HCT116 (cell line): Measurements from ENCODE around the gene PPP1R1A. TPM values are rescaled to one million over a fixed set of nuclear protein-coding genes. Genes with fewer than 3 reads are reported as not detected.

Experiments used
- ATAC-seq: fragments of 200-7000 bp; cut with Tn5 transposase; 2 replicates; pipeline ENCODE4 v1.9.1; 2020; ENCODE audit warnings: mild to moderate bottlenecking, moderate library complexity
- BruUV-seq: library from RNA; stranded (reverse); fragments of 400-500 nt; replicated peaks from 2 replicates; lab custom pipeline; 2021; lab: Mats Ljungman, UMichigan
- CTCF ChIA-PET: fragments of 300-600 bp; sonication (Branson Sonifier 250); formaldehyde crosslinking; loops from one replicate; lab custom pipeline; 2021; ENCODE audit warnings: antibody characterized with exemption; lab: Charles Lee
- POLR2A ChIA-PET: fragments of 300-600, 350-600 bp; sonication (Branson Sonifier 250); formaldehyde crosslinking; loops from one replicate; lab custom pipeline; 2021; ENCODE audit warnings: antibody characterized with exemption; lab: Charles Lee
- RAD21 ChIA-PET, 2 experiments: fragments of 300-600 bp; sonication (Branson Sonifier 250); formaldehyde crosslinking; loops; one replicate each; lab custom pipeline; 2023; ENCODE audit warnings: low total read pairs in 2 of 2; ENCODE audit not compliant: uncharacterized antibody in 2 of 2, unreplicated experiment in 2 of 2, low non-redundant PET in 1 of 2; lab: Charles Lee
- DNase-seq: peaks from one replicate; pipeline ENCODE4 v3.0.0-alpha.2; 2010; ENCODE audit warnings: low read depth, low spot score
- H2AFZ ChIP-seq: fragments of 200-600 bp; shearing (Covaris generic), sonication (generic); 2 replicates; pipeline ENCODE4 v1.6.1; 2017; ENCODE audit warnings: low read depth, mixed run types, mixed read lengths, antibody characterized with exemption, low read length; ENCODE audit not compliant: poor library complexity, severe bottlenecking
- H3K27ac ChIP-seq: 2 replicates; pipeline ENCODE4 v1.5.1; 2012; ENCODE audit warnings: low read depth, low read length
- H3K27me3 ChIP-seq: fragments of 200-600 bp; sonication (generic); 2 replicates; pipeline ENCODE4 v1.6.1; 2016; ENCODE audit warnings: mixed run types, low read length, mixed read lengths; ENCODE audit not compliant: insufficient read depth
- H3K36me3 ChIP-seq, 2 experiments: fragments of 200-500 bp in 1 of 2; fragments of 200-600 bp in 1 of 2; sonication (Bioruptor generic) in 1 of 2; sonication (generic) in 1 of 2; 2 replicates each; pipeline versions ENCODE4 v1.5.1 to v1.6.1; 2014 to 2016; ENCODE audit warnings: low read length in 2 of 2, inconsistent platforms in 1 of 2, mixed read lengths in 1 of 2, mixed run types in 1 of 2; ENCODE audit not compliant: insufficient read depth in 2 of 2, control insufficient read depth in 1 of 2
- H3K4me1 ChIP-seq, 2 experiments: fragments of 200-600 bp in 1 of 2; sonication (generic) in 1 of 2; 2 replicates each; pipeline versions ENCODE4 v1.5.1 to v1.6.1; 2012 to 2017; ENCODE audit warnings: low read length in 2 of 2, inconsistent platforms in 1 of 2, mild to moderate bottlenecking in 1 of 2, mixed read lengths in 1 of 2, mixed run types in 1 of 2, moderate library complexity in 1 of 2; ENCODE audit not compliant: insufficient read depth in 2 of 2, control insufficient read depth in 1 of 2
- H3K4me2 ChIP-seq: fragments of 200-600 bp; sonication (generic); 2 replicates; pipeline ENCODE4 v1.6.1; 2017; ENCODE audit warnings: mixed run types, low read length, mixed read lengths
- H3K4me3 ChIP-seq, 2 experiments: fragments of 200-600 bp in 1 of 2; sonication (generic) in 1 of 2; replicated peaks in 1 of 2; 2 replicates each; pipeline ENCODE4 v1.5.1; 2011 to 2016; ENCODE audit warnings: low read length in 2 of 2, control low read depth in 1 of 2, low read depth in 1 of 2, mild to moderate bottlenecking in 1 of 2, mixed read lengths in 1 of 2, mixed run types in 1 of 2
- H3K79me2 ChIP-seq: fragments of 200-600 bp; sonication (generic); 2 replicates; pipeline ENCODE4 v1.6.1; 2017; ENCODE audit warnings: mild to moderate bottlenecking, mixed run types, low read length, moderate library complexity, mixed read lengths; ENCODE audit not compliant: insufficient read depth
- H3K9ac ChIP-seq: fragments of 200-600 bp; sonication (generic); 2 replicates; pipeline ENCODE4 v1.6.1; 2016; ENCODE audit warnings: low read length, mixed read lengths
- H3K9me2 ChIP-seq: fragments of 200-600 bp; sonication (generic), shearing (Covaris generic); 2 replicates; pipeline ENCODE4 v1.6.1; 2017; ENCODE audit warnings: mixed run types, mild to moderate bottlenecking, moderate library complexity; ENCODE audit not compliant: insufficient read depth
- H3K9me3 ChIP-seq, 2 experiments: fragments of 200-500 bp in 1 of 2; fragments of 200-600 bp in 1 of 2; sonication (Bioruptor generic) in 1 of 2; sonication (generic) in 1 of 2; 2 replicates each; pipeline ENCODE4 v1.6.1; 2014 to 2017; ENCODE audit warnings: low read length in 2 of 2, mixed read lengths in 2 of 2, inconsistent platforms in 1 of 2, low read depth in 1 of 2, mild to moderate bottlenecking in 1 of 2, mixed run types in 1 of 2, moderate library complexity in 1 of 2; ENCODE audit not compliant: control insufficient read depth in 1 of 2, insufficient read depth in 1 of 2
- H4K20me1 ChIP-seq: fragments of 200-600 bp; sonication (generic), shearing (Covaris generic); 2 replicates; pipeline ENCODE4 v1.6.1; 2017; ENCODE audit warnings: mixed run types, mild to moderate bottlenecking, moderate library complexity; ENCODE audit not compliant: insufficient read depth
- ATF3 ChIP-seq: IDR thresholded peaks from 2 replicates; pipeline ENCODE4 v1.6.1; 2012
- CTCF ChIP-seq, 3 experiments: fragments of 200-600 bp in 1 of 3; sonication (generic) in 1 of 3; IDR thresholded peaks in 2 of 3; conservative IDR thresholded peaks in 1 of 3; 2 replicates each; pipeline ENCODE4 v1.5.1; 2012 to 2017; ENCODE audit warnings: low read depth in 2 of 3, low read length in 2 of 3, antibody characterized with exemption in 1 of 3, borderline replicate concordance in 1 of 3, control low read depth in 1 of 3, mild to moderate bottlenecking in 1 of 3, mixed read lengths in 1 of 3, mixed run types in 1 of 3, moderate library complexity in 1 of 3; ENCODE audit not compliant: insufficient read depth in 1 of 3
- EGR1 ChIP-seq: IDR thresholded peaks from 2 replicates; pipeline ENCODE4 v1.6.1; 2012; ENCODE audit warnings: low read depth
- EZH2 ChIP-seq: fragments of 200-600 bp; sonication (generic); IDR thresholded peaks from 2 replicates; pipeline ENCODE4 v1.6.1; 2017; ENCODE audit warnings: antibody characterized with exemption, mixed run types
- FOSL1 ChIP-seq: IDR thresholded peaks from 2 replicates; pipeline ENCODE4 v1.6.1; 2012; ENCODE audit warnings: low read depth
- JUND ChIP-seq: IDR thresholded peaks from 2 replicates; pipeline ENCODE4 v1.6.1; 2012
- POLR2AphosphoS5 ChIP-seq: IDR thresholded peaks from 2 replicates; pipeline ENCODE4 v1.6.1; 2011; ENCODE audit warnings: mild to moderate bottlenecking, low read depth, low read length, moderate library complexity
- REST ChIP-seq: IDR thresholded peaks from 2 replicates; pipeline ENCODE4 v1.6.1; 2012; ENCODE audit warnings: low read depth
- SIN3A ChIP-seq: IDR thresholded peaks from 2 replicates; pipeline ENCODE4 v1.6.1; 2012; ENCODE audit warnings: low read depth
- SRF ChIP-seq: IDR thresholded peaks from 2 replicates; pipeline ENCODE4 v1.6.1; 2012; ENCODE audit warnings: low read depth
- YY1 ChIP-seq: IDR thresholded peaks from 2 replicates; pipeline ENCODE4 v1.6.1; 2011; ENCODE audit warnings: low read length, low read depth, moderate library complexity, mild to moderate bottlenecking; ENCODE audit not compliant: insufficient replicate concordance; ENCODE audit errors: extremely low read depth
- ZFX ChIP-seq: fragments of 450-650 bp; IDR thresholded peaks from 2 replicates; pipeline ENCODE4 v1.6.1; 2017
- intact Hi-C: fragments of 100-400 bp; cut with micrococcal nuclease; formaldehyde crosslinking; loops from 2 replicates; pipeline ENCODE4 v1.10.0; 2022
- total RNA-seq: library from RNA; stranded (reverse); gene quantifications from one replicate; pipeline ENCODE4 v1.2.1, GENCODE V29; 2021; ENCODE audit not compliant: unreplicated experiment

Gene PPP1R1A
- total RNA-seq, 1 experiment from 2014 or later = 0.61 TPM

GRCh38 chr12:54572881-54573280 is 15.6 kb downstream of the PPP1R1A start:
- peak; percentile 71 for ATAC-seq
- H3K4me1 ChIP-seq = no peaks in the 10 kb centered on the region
- no peak overlapping the region for H3K4me2 ChIP-seq
- DNase-seq = no peak
- POLR2A ChIA-PET = no interaction called here
- H3K79me2 ChIP-seq = no peaks in the 10 kb centered on the region
- H4K20me1 ChIP-seq = no peaks in the 10 kb centered on the region
- TF ChIP-seq CTCF (IDR thresholded peaks at IDR 0.05 in 2 of 3, conservative IDR thresholded peaks at IDR 0.05 in 1 of 3; ENCODE audit: borderline replicate concordance in 1 of 3, insufficient read depth in 1 of 3, low read depth in 2 of 3, low read length in 2 of 3) (no peak), ATF3 (no peak), EZH2 (no peak), JUND (no peak), POLR2AphosphoS5 (no peak), SIN3A (no peak), ZFX (no peak), FOSL1 (no peak), EGR1 (no peak), SRF (no peak), YY1 (no peak), REST (no peak)
- TF ChIP-seq, all 23 proteins: peak for 0
- Histone ChIP-seq H3K4me3 (no peak overlapping the region), H3K27me3 (peaks cover 17% of the 10 kb centered on the region; the same call in 1 of the 2 replicates), H3K9me2 (no peaks in the 10 kb centered on the region), H3K36me3 (no peaks in the 10 kb centered on the region), H3K9ac (no peak overlapping the region), H3K9me3 (no peaks in the 10 kb centered on the region), H3K27ac (no peak overlapping the region), H2AFZ (no peak overlapping the region)
- RAD21 ChIA-PET = no interaction called here
- intact Hi-C loops = no loop called here
- CTCF ChIA-PET = no interaction called here
- BruUV-seq = no TSS peak
